IMR-90 (cell line): ENCODE data around the gene MRPL10.

Experiments used
- BHLHE40 ChIP-seq: fragments of 150-350 bp; IDR thresholded peaks from 2 replicates; pipeline ENCODE4 v1.6.1; 2016; ENCODE audit warnings: mild to moderate bottlenecking, low read depth, low read length
- CEBPB ChIP-seq: IDR thresholded peaks from 2 replicates; pipeline ENCODE4 v1.6.1; 2012; ENCODE audit warnings: low read depth, low read length, improper control_type of control experiment
- MAFK ChIP-seq: IDR thresholded peaks from 2 replicates; pipeline ENCODE4 v1.6.1; 2012; ENCODE audit warnings: low read depth, low read length, improper control_type of control experiment
- POLR2A ChIP-seq: IDR thresholded peaks from 2 replicates; pipeline ENCODE4 v1.6.1; 2012; ENCODE audit warnings: mild to moderate bottlenecking, low read depth, low read length
- RAD21 ChIP-seq: IDR thresholded peaks from 2 replicates; pipeline ENCODE4 v1.6.1; 2012; ENCODE audit warnings: low read length, improper control_type of control experiment
- RFX5 ChIP-seq: IDR thresholded peaks from 2 replicates; pipeline ENCODE4 v1.8.0; 2012; ENCODE audit warnings: low read depth, mild to moderate bottlenecking, low read length, moderate library complexity
- SMC3 ChIP-seq: fragments of 150-350 bp; IDR thresholded peaks from 2 replicates; pipeline ENCODE4 v1.6.1; 2016; ENCODE audit warnings: low read depth, mild to moderate bottlenecking, antibody characterized with exemption, low read length, moderate library complexity
- TF ChIP-seq, protein P1 (sequence below): conservative IDR thresholded peaks from 2 replicates; pipeline ENCODE4 v1.5.1; 2012; ENCODE audit warnings: mild to moderate bottlenecking, low read depth, low read length, improper control_type of control experiment
- TF ChIP-seq, protein P2 (sequence below): fragments of 150-350 bp; IDR thresholded peaks from 2 replicates; pipeline ENCODE4 v1.6.1; 2017; ENCODE audit warnings: mild to moderate bottlenecking, antibody characterized with exemption, low read length, low read depth

- TF ChIP-seq, protein P1, sequence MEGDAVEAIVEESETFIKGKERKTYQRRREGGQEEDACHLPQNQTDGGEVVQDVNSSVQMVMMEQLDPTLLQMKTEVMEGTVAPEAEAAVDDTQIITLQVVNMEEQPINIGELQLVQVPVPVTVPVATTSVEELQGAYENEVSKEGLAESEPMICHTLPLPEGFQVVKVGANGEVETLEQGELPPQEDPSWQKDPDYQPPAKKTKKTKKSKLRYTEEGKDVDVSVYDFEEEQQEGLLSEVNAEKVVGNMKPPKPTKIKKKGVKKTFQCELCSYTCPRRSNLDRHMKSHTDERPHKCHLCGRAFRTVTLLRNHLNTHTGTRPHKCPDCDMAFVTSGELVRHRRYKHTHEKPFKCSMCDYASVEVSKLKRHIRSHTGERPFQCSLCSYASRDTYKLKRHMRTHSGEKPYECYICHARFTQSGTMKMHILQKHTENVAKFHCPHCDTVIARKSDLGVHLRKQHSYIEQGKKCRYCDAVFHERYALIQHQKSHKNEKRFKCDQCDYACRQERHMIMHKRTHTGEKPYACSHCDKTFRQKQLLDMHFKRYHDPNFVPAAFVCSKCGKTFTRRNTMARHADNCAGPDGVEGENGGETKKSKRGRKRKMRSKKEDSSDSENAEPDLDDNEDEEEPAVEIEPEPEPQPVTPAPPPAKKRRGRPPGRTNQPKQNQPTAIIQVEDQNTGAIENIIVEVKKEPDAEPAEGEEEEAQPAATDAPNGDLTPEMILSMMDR = no peak
- TF ChIP-seq RAD21 (no peak), MAFK (no peak), CEBPB (no peak), SMC3 (no peak), RFX5 (no peak), BHLHE40 (no peak), POLR2A (no peak)
- TF ChIP-seq, protein P2, sequence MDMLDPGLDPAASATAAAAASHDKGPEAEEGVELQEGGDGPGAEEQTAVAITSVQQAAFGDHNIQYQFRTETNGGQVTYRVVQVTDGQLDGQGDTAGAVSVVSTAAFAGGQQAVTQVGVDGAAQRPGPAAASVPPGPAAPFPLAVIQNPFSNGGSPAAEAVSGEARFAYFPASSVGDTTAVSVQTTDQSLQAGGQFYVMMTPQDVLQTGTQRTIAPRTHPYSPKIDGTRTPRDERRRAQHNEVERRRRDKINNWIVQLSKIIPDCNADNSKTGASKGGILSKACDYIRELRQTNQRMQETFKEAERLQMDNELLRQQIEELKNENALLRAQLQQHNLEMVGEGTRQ = no peak
Observed at GRCh38 chr17:47816111-47816735, 15.1 kb downstream of the MRPL10 start.
